GM23338 (cell line): ENCODE results near the gene CHRNA4. TPM values are rescaled to one million over a fixed set of nuclear protein-coding genes. Genes with fewer than 3 reads are reported as not detected.

Experiments used
- ATAC-seq: fragments of 200-7000 bp; cut with Tn5 transposase; 3 replicates; pipeline ENCODE4 v1.9.1; 2020
- DNase-seq: peaks from one replicate; pipeline ENCODE4 v3.0.0-alpha.2; 2015; ENCODE audit warnings: low spot score
- H2AFZ ChIP-seq: fragments of 200-600 bp; sonication (generic); 2 replicates; pipeline ENCODE4 v1.8.0; 2016; ENCODE audit warnings: antibody characterized with exemption, mild to moderate bottlenecking, moderate library complexity
- H3F3A ChIP-seq: fragments of 200-600 bp; sonication (generic); replicated peaks from 2 replicates; pipeline ENCODE4 v1.8.0; 2017; ENCODE audit warnings: antibody characterized with exemption, mixed run types, low read depth
- H3K27ac ChIP-seq: fragments of 200-600 bp; sonication (generic); 2 replicates; pipeline ENCODE4 v1.6.1; 2016; ENCODE audit warnings: low read depth
- H3K27me3 ChIP-seq: fragments of 200-600 bp; sonication (generic); 2 replicates; pipeline ENCODE4 v1.8.0; 2016; ENCODE audit warnings: mild to moderate bottlenecking, mixed run types, moderate library complexity; ENCODE audit not compliant: insufficient read depth
- H3K36me3 ChIP-seq: fragments of 200-600 bp; sonication (generic); 2 replicates; pipeline ENCODE4 v1.8.0; 2016; ENCODE audit warnings: mild to moderate bottlenecking; ENCODE audit not compliant: insufficient read depth
- H3K4me1 ChIP-seq: fragments of 200-600 bp; sonication (generic); 2 replicates; pipeline ENCODE4 v1.8.0; 2016; ENCODE audit warnings: mild to moderate bottlenecking, moderate library complexity; ENCODE audit not compliant: insufficient read depth
- H3K4me2 ChIP-seq: fragments of 200-600 bp; sonication (generic); 2 replicates; pipeline ENCODE4 v1.7.1; 2017; ENCODE audit warnings: mixed run types
- H3K4me3 ChIP-seq: fragments of 200-600 bp; sonication (generic); 2 replicates; pipeline ENCODE4 v1.6.1; 2016; ENCODE audit warnings: mixed run types
- H3K79me2 ChIP-seq: fragments of 200-600 bp; sonication (generic); replicated peaks from 2 replicates; pipeline ENCODE4 v1.8.0; 2017; ENCODE audit warnings: mild to moderate bottlenecking; ENCODE audit not compliant: insufficient read depth
- H3K9me2 ChIP-seq: fragments of 200-600 bp; sonication (generic); 2 replicates; pipeline ENCODE4 v1.8.0; 2017; ENCODE audit not compliant: insufficient read depth
- H4K20me1 ChIP-seq: fragments of 200-600 bp; sonication (generic); replicated peaks from 2 replicates; pipeline ENCODE4 v1.8.0; 2017; ENCODE audit warnings: mild to moderate bottlenecking; ENCODE audit not compliant: insufficient read depth
- H3K27ac Mint-ChIP-seq: 2 replicates; pipeline ENCODE4 v1.8.0; 2020; ENCODE audit warnings: inconsistent platforms, mild to moderate bottlenecking, moderate library complexity, mixed read lengths
- H3K27me3 Mint-ChIP-seq: 3 replicates; pipeline ENCODE4 v1.8.0; 2022; ENCODE audit warnings: low read depth, mild to moderate bottlenecking, moderate library complexity, mixed read lengths, inconsistent platforms; ENCODE audit not compliant: insufficient read depth, poor library complexity
- H3K36me3 Mint-ChIP-seq: 3 replicates; pipeline ENCODE4 v1.8.0; 2021; ENCODE audit warnings: low read depth, mild to moderate bottlenecking, inconsistent platforms, moderate library complexity, mixed read lengths
- H3K4me1 Mint-ChIP-seq: 3 replicates; pipeline ENCODE4 v1.8.0; 2020; ENCODE audit warnings: mild to moderate bottlenecking, inconsistent platforms, mixed read lengths
- H3K4me3 Mint-ChIP-seq: 3 replicates; pipeline ENCODE4 v1.8.0; 2021; ENCODE audit warnings: moderate library complexity, mild to moderate bottlenecking, inconsistent platforms, mixed read lengths
- H3K9me3 Mint-ChIP-seq: 3 replicates; pipeline ENCODE4 v1.8.0; 2020; ENCODE audit warnings: moderate library complexity, mild to moderate bottlenecking, inconsistent platforms, mixed read lengths
- CREB1 ChIP-seq: fragments of 250-450 bp; sonication (Bioruptor Pico); IDR thresholded peaks from 2 replicates; pipeline ENCODE4 v1.5.0; 2020; ENCODE audit warnings: low read depth, mild to moderate bottlenecking, moderate library complexity
- CTCF ChIP-seq, 2 experiments: fragments of 200-600 bp in 1 of 2; sonication (generic) in 1 of 2; conservative IDR thresholded peaks; 2 replicates each; pipeline versions ENCODE4 v1.5.1 to v1.6.1; 2016 to 2017; ENCODE audit warnings: antibody characterized with exemption in 2 of 2, low read depth in 2 of 2, mild to moderate bottlenecking in 2 of 2, moderate library complexity in 1 of 2
- EZH2 ChIP-seq: fragments of 200-600 bp; sonication (generic); IDR thresholded peaks from one replicate; pipeline ENCODE4 v1.8.0; 2017; ENCODE audit warnings: antibody characterized with exemption, mild to moderate bottlenecking, low read depth; ENCODE audit not compliant: unreplicated experiment
- EZH2phosphoT487 ChIP-seq: fragments of 200-600 bp; sonication (generic); IDR thresholded peaks from one replicate; pipeline ENCODE4 v1.8.1; 2018; ENCODE audit warnings: antibody characterized with exemption; ENCODE audit not compliant: unreplicated experiment
- JUNB ChIP-seq: IDR thresholded peaks from one replicate; pipeline ENCODE4 v1.6.1; 2016; ENCODE audit warnings: antibody characterized with exemption; ENCODE audit not compliant: unreplicated experiment
- NANOG ChIP-seq: IDR thresholded peaks from 2 replicates; pipeline ENCODE4 v1.6.1; 2016; ENCODE audit warnings: antibody characterized with exemption, borderline replicate concordance
- ZNF331 ChIP-seq: fragments of 250-450 bp; sonication (Bioruptor Pico); IDR thresholded peaks from 2 replicates; pipeline ENCODE4 v1.5.0; 2020; ENCODE audit warnings: low read depth, mild to moderate bottlenecking, moderate library complexity
- polyA plus RNA-seq: library from polyadenylated mRNA; unstranded; fragments of >200 nt; fragmentation: Nextera tagmentation; extraction: Ambion mirVana; gene quantifications from 2 replicates; pipeline ENCODE4 v1.2.1, GENCODE V29; 2016
- total RNA-seq: library from RNA; depleted of rRNA; stranded (reverse); fragments of >200 nt; shearing (Covaris generic); gene quantifications from 2 replicates; pipeline ENCODE4 v1.2.3, GENCODE V29; 2014
- TF ChIP-seq, protein P1 (sequence below): fragments of 250-450 bp; sonication (Bioruptor Pico); IDR thresholded peaks from 2 replicates; pipeline ENCODE4 v1.5.0; 2020; ENCODE audit warnings: mild to moderate bottlenecking, moderate library complexity
- TF ChIP-seq, protein P2 (sequence below): IDR thresholded peaks from one replicate; pipeline ENCODE4 v1.6.1; 2018; ENCODE audit warnings: antibody characterized with exemption; ENCODE audit not compliant: unreplicated experiment
- TF ChIP-seq, protein P3 (sequence below): IDR thresholded peaks from 2 replicates; pipeline ENCODE4 v1.6.1; 2016; ENCODE audit warnings: antibody characterized with exemption

CHRNA4 gene
- total and polyA plus RNA-seq, 2 experiments from 2014 or later, result 2.7 to 3.9 TPM

- no peak for DNase-seq
- Histone ChIP-seq H2AFZ (no peak overlapping the region), H3F3A (peaks cover under 1% of the 10 kb centered on the region; the same call in 1 of the 2 replicates), H3K4me2 (no peak overlapping the region), H4K20me1 (no peaks in the 10 kb centered on the region), H3K27ac (no peak overlapping the region), H3K4me3 (no peak overlapping the region), H3K27me3 (no peaks in the 10 kb centered on the region), H3K36me3 (no peaks in the 10 kb centered on the region), H3K4me1 (peaks cover 11% of the 10 kb centered on the region), H3K79me2 (no peaks in the 10 kb centered on the region), H3K9me2 (no peaks in the 10 kb centered on the region)
- Mint-ChIP-seq H3K27me3 (peaks cover 24% of the 10 kb centered on the region), H3K4me3 (no peak overlapping the region), H3K27ac (no peak overlapping the region), H3K36me3 (no peaks in the 10 kb centered on the region), H3K9me3 (peaks cover 2% of the 10 kb centered on the region; the same call in 2 of the 3 replicates), H3K4me1 (peaks cover 25% of the 10 kb centered on the region)
- TF ChIP-seq, protein P1, sequence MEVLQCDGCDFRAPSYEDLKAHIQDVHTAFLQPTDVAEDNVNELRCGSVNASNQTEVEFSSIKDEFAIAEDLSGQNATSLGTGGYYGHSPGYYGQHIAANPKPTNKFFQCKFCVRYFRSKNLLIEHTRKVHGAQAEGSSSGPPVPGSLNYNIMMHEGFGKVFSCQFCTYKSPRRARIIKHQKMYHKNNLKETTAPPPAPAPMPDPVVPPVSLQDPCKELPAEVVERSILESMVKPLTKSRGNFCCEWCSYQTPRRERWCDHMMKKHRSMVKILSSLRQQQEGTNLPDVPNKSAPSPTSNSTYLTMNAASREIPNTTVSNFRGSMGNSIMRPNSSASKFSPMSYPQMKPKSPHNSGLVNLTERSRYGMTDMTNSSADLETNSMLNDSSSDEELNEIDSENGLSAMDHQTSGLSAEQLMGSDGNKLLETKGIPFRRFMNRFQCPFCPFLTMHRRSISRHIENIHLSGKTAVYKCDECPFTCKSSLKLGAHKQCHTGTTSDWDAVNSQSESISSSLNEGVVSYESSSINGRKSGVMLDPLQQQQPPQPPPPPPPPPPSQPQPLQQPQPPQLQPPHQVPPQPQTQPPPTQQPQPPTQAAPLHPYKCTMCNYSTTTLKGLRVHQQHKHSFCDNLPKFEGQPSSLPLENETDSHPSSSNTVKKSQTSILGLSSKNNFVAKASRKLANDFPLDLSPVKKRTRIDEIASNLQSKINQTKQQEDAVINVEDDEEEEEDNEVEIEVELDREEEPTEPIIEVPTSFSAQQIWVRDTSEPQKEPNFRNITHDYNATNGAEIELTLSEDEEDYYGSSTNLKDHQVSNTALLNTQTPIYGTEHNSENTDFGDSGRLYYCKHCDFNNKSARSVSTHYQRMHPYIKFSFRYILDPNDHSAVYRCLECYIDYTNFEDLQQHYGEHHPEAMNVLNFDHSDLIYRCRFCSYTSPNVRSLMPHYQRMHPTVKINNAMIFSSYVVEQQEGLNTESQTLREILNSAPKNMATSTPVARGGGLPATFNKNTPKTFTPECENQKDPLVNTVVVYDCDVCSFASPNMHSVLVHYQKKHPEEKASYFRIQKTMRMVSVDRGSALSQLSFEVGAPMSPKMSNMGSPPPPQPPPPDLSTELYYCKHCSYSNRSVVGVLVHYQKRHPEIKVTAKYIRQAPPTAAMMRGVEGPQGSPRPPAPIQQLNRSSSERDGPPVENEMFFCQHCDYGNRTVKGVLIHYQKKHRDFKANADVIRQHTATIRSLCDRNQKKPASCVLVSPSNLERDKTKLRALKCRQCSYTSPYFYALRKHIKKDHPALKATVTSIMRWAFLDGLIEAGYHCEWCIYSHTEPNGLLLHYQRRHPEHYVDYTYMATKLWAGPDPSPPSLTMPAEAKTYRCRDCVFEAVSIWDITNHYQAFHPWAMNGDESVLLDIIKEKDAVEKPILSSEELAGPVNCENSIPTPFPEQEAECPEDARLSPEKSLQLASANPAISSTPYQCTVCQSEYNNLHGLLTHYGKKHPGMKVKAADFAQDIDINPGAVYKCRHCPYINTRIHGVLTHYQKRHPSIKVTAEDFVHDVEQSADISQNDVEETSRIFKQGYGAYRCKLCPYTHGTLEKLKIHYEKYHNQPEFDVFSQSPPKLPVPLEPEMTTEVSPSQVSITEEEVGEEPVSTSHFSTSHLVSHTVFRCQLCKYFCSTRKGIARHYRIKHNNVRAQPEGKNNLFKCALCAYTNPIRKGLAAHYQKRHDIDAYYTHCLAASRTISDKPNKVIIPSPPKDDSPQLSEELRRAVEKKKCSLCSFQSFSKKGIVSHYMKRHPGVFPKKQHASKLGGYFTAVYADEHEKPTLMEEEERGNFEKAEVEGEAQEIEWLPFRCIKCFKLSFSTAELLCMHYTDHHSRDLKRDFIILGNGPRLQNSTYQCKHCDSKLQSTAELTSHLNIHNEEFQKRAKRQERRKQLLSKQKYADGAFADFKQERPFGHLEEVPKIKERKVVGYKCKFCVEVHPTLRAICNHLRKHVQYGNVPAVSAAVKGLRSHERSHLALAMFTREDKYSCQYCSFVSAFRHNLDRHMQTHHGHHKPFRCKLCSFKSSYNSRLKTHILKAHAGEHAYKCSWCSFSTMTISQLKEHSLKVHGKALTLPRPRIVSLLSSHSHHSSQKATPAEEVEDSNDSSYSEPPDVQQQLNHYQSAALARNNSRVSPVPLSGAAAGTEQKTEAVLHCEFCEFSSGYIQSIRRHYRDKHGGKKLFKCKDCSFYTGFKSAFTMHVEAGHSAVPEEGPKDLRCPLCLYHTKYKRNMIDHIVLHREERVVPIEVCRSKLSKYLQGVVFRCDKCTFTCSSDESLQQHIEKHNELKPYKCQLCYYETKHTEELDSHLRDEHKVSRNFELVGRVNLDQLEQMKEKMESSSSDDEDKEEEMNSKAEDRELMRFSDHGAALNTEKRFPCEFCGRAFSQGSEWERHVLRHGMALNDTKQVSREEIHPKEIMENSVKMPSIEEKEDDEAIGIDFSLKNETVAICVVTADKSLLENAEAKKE, result no peak
- no peak for TF ChIP-seq EZH2phosphoT487
- TF ChIP-seq ZNF331, result no peak
- TF ChIP-seq NANOG, result no peak
- no peak for TF ChIP-seq CTCF (conservative IDR thresholded peaks at IDR 0.05; ENCODE audit: low read depth in 2 of 2)
- TF ChIP-seq CREB1 (CRISPR knock-in tag), result no peak
- TF ChIP-seq EZH2, result no peak
- TF ChIP-seq, protein P2, sequence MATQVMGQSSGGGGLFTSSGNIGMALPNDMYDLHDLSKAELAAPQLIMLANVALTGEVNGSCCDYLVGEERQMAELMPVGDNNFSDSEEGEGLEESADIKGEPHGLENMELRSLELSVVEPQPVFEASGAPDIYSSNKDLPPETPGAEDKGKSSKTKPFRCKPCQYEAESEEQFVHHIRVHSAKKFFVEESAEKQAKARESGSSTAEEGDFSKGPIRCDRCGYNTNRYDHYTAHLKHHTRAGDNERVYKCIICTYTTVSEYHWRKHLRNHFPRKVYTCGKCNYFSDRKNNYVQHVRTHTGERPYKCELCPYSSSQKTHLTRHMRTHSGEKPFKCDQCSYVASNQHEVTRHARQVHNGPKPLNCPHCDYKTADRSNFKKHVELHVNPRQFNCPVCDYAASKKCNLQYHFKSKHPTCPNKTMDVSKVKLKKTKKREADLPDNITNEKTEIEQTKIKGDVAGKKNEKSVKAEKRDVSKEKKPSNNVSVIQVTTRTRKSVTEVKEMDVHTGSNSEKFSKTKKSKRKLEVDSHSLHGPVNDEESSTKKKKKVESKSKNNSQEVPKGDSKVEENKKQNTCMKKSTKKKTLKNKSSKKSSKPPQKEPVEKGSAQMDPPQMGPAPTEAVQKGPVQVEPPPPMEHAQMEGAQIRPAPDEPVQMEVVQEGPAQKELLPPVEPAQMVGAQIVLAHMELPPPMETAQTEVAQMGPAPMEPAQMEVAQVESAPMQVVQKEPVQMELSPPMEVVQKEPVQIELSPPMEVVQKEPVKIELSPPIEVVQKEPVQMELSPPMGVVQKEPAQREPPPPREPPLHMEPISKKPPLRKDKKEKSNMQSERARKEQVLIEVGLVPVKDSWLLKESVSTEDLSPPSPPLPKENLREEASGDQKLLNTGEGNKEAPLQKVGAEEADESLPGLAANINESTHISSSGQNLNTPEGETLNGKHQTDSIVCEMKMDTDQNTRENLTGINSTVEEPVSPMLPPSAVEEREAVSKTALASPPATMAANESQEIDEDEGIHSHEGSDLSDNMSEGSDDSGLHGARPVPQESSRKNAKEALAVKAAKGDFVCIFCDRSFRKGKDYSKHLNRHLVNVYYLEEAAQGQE, result no peak
- TF ChIP-seq, protein P3, sequence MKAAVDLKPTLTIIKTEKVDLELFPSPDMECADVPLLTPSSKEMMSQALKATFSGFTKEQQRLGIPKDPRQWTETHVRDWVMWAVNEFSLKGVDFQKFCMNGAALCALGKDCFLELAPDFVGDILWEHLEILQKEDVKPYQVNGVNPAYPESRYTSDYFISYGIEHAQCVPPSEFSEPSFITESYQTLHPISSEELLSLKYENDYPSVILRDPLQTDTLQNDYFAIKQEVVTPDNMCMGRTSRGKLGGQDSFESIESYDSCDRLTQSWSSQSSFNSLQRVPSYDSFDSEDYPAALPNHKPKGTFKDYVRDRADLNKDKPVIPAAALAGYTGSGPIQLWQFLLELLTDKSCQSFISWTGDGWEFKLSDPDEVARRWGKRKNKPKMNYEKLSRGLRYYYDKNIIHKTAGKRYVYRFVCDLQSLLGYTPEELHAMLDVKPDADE, result no peak
- TF ChIP-seq JUNB, result no peak
- ATAC-seq, result no peak
These were observed 37.8 kb upstream of the CHRNA4 start for GRCh38 chr20:63398744-63399514.
